HepG2 (cell line): ENCODE results near the gene ATF6. TPM values are rescaled to one million over a fixed set of nuclear protein-coding genes. Genes with fewer than 3 reads are reported as not detected.

Experiments
- BRCA1 ChIP-seq: sonication (generic); formaldehyde crosslinking; IDR thresholded peaks from 2 replicates; pipeline ENCODE4 v1.4.0; 2020; ENCODE audit warnings: missing genetic modification reagents
- CENPX ChIP-seq: sonication (generic); formaldehyde crosslinking; IDR thresholded peaks from 2 replicates; pipeline ENCODE4 v1.9.0; 2021; ENCODE audit warnings: mild to moderate bottlenecking, missing genetic modification reagents, moderate library complexity
- CREBL2 ChIP-seq: sonication (generic); formaldehyde crosslinking; IDR thresholded peaks from 2 replicates; pipeline ENCODE4 v1.8.1; 2023; ENCODE audit warnings: missing genetic modification reagents, mild to moderate bottlenecking, borderline replicate concordance
- ELF4 ChIP-seq: sonication (generic); formaldehyde crosslinking; IDR thresholded peaks from 2 replicates; pipeline ENCODE4 v1.5.0; 2020; ENCODE audit warnings: missing genetic modification reagents, mild to moderate bottlenecking, moderate library complexity, borderline replicate concordance
- PHF20 ChIP-seq: sonication (generic); formaldehyde crosslinking; IDR thresholded peaks from 2 replicates; pipeline ENCODE4 v1.5.0; 2020; ENCODE audit warnings: mild to moderate bottlenecking, missing genetic modification reagents
- POLR2G ChIP-seq: fragments of 200-400 bp; formaldehyde crosslinking; IDR thresholded peaks from 2 replicates; pipeline ENCODE4 v1.6.1; 2018; ENCODE audit warnings: mild to moderate bottlenecking, low read depth, low read length, moderate library complexity
- RARG ChIP-seq: sonication (generic); formaldehyde crosslinking; IDR thresholded peaks from 2 replicates; pipeline ENCODE4 v1.4.0; 2020; ENCODE audit warnings: low read depth, mild to moderate bottlenecking, missing genetic modification reagents
- SALL1 ChIP-seq: sonication (generic); formaldehyde crosslinking; IDR thresholded peaks from 2 replicates; pipeline ENCODE4 v1.8.0; 2022; ENCODE audit warnings: mild to moderate bottlenecking, missing genetic modification reagents
- THAP11 ChIP-seq: IDR thresholded peaks from 2 replicates; pipeline ENCODE4 v1.6.1; 2016; ENCODE audit warnings: missing biosample characterization, missing genetic modification reagents
- ZBTB14 ChIP-seq: sonication (generic); formaldehyde crosslinking; IDR thresholded peaks from 2 replicates; pipeline ENCODE4 v1.4.0; 2020; ENCODE audit warnings: missing genetic modification reagents
- ZC3H13 ChIP-seq: sonication (generic); formaldehyde crosslinking; IDR thresholded peaks from 2 replicates; pipeline ENCODE4 v1.8.1; 2023; ENCODE audit warnings: mild to moderate bottlenecking, missing genetic modification reagents, moderate library complexity
- ZFYVE20 ChIP-seq: sonication (generic); formaldehyde crosslinking; IDR thresholded peaks from 2 replicates; pipeline ENCODE4 v1.8.0; 2023; ENCODE audit warnings: low read depth, mild to moderate bottlenecking, moderate library complexity, missing genetic modification reagents, borderline replicate concordance
- ZNF142 ChIP-seq: sonication (generic); formaldehyde crosslinking; IDR thresholded peaks from 2 replicates; pipeline ENCODE4 v1.4.0; 2020; ENCODE audit warnings: missing genetic modification reagents
- ZNF281 ChIP-seq: sonication (generic); formaldehyde crosslinking; IDR thresholded peaks from 2 replicates; pipeline ENCODE4 v1.4.0; 2020; ENCODE audit warnings: missing genetic modification reagents, borderline replicate concordance
- polyA plus RNA-seq, 8 experiments: library from polyadenylated mRNA; depleted of rRNA in 3 of 8; stranded (reverse) in 7 of 8; unstranded in 1 of 8; fragments of >200 nt; fragmentation: Illumina TruSeq in 4 of 8; extraction: Trizol in 4 of 8; gene quantifications; 2 replicates each; pipeline versions ENCODE4 v1.2.1 to v1.2.3, GENCODE V29; 2011 to 2016; ENCODE audit warnings: low read depth in 4 of 8, missing spikeins in 1 of 8, mixed read lengths in 1 of 8; ENCODE audit not compliant: insufficient read depth in 1 of 8
- total RNA-seq, 5 experiments: library from RNA; depleted of rRNA; stranded (reverse); fragments of >200 nt; fragmentation: Illumina TruSeq; extraction: Trizol; gene quantifications; 2 replicates each; pipeline ENCODE4 v1.2.3, GENCODE V29; 2016; ENCODE audit warnings: low read depth in 1 of 5

ATF6 gene
- total and polyA plus RNA-seq, 2 of the 13 experiments (the other 11 are each of a cell fraction or from before 2014, with no cell fraction given): 13.2 to 14.5 TPM

GRCh38 chr1:161731981-161732718, 34.0 kb upstream of the ATF6 start (continued):
- no peak for TF ChIP-seq ZNF142 (CRISPR knock-in tag)
- no peak for TF ChIP-seq CENPX (CRISPR knock-in tag)
- TF ChIP-seq PHF20 (CRISPR knock-in tag): no peak
- TF ChIP-seq ELF4 (CRISPR knock-in tag): no peak
- TF ChIP-seq ZNF281 (CRISPR knock-in tag): no peak
- no peak for TF ChIP-seq THAP11 (CRISPR knock-in tag)
- no peak for TF ChIP-seq RARG (CRISPR knock-in tag)
- TF ChIP-seq ZC3H13 (CRISPR knock-in tag): no peak
- no peak for TF ChIP-seq POLR2G
- no peak for TF ChIP-seq ZBTB14
- TF ChIP-seq BRCA1: no peak
- no peak for TF ChIP-seq CREBL2
- TF ChIP-seq ZFYVE20 (CRISPR knock-in tag): no peak
- no peak for TF ChIP-seq SALL1 (CRISPR knock-in tag)
